ENCODE data around the gene SLC25A48. TPM values are rescaled to one million over a fixed set of nuclear protein-coding genes. Genes with fewer than 3 reads are reported as not detected.
"Not testable (repeated sequence)": the region's sequence is repeated elsewhere in the genome, so short reads cannot be mapped to it uniquely, and the experiment has no call there.

SLC25A48 gene
- total and polyA plus RNA-seq, 5 experiments from 2014 or later = not detected

DNA sequence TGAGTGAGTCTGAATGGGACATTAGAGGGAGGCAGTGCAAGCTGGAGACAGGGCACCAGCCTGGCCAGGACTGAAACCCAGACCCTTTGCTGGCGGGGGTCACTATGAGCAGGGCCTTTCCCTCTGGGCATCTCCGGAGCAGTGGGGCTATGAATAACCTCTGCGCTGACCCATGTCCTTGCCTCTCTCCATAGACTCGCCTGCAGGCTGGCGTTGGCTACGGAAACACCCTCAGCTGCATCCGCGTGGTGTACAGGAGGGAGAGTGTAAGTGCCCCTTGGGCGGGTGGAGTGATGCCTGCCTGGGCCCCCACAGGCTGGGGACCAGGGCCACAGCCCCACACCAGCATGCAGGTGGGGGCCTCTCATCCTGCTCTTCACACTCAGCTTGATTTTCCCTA is 15.8 kb downstream of the SLC25A48 start:
- Mint-ChIP-seq H3K9me3 (peaks cover 0 to 2% (median 0%) of the 10 kb centered on the region in 9 donors), H3K4me3 (no peak overlapping the region), H3K27ac (no peak overlapping the region), H3K27me3 (peaks cover 0 to 12% (median 1%) of the 10 kb centered on the region in 5 donors), H3K36me3 (no peaks in the 10 kb centered on the region), H3K4me1 (peaks cover 0 to 2% (median 0%) of the 10 kb centered on the region in 4 donors)
- no peak for DNase-seq
- no peak for ATAC-seq
- POLR2A ChIA-PET = no interaction called here

DNA sequence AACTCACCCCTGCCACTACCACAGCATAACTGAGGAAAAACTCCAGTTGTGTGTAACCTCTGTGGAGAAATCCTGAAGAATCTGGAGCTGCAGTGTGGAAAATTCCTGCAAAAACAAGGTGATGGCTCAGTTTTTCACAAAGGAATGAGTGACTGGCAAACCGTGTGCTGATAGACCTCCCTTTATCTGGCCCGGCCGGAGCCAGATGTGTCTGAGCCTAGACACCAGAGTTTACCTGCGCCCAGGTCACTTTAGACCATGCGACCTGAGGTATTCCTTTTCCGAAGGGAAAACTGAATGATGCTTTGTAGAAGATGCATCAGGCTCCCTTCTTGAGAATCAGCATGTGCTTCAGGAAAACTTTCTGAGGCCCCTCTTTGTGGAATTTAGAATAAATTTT is 16.2 kb downstream of the SLC25A48 start:
- peaks cover 0 to 2% (median 0%) of the 10 kb centered on the region in 4 donors for H3K4me1 Mint-ChIP-seq
- peaks cover 0 to 2% (median 0%) of the 10 kb centered on the region in 9 donors for H3K9me3 Mint-ChIP-seq
- no peaks in the 10 kb centered on the region for H3K36me3 Mint-ChIP-seq
- DNase-seq (no peak), ATAC-seq (no peak)
- no peak overlapping the region for H3K27ac Mint-ChIP-seq
- H3K4me3 Mint-ChIP-seq = no peak overlapping the region
- POLR2A ChIA-PET = no interaction called here
- peaks cover 0 to 12% (median 1%) of the 10 kb centered on the region in 5 donors for H3K27me3 Mint-ChIP-seq

DNA sequence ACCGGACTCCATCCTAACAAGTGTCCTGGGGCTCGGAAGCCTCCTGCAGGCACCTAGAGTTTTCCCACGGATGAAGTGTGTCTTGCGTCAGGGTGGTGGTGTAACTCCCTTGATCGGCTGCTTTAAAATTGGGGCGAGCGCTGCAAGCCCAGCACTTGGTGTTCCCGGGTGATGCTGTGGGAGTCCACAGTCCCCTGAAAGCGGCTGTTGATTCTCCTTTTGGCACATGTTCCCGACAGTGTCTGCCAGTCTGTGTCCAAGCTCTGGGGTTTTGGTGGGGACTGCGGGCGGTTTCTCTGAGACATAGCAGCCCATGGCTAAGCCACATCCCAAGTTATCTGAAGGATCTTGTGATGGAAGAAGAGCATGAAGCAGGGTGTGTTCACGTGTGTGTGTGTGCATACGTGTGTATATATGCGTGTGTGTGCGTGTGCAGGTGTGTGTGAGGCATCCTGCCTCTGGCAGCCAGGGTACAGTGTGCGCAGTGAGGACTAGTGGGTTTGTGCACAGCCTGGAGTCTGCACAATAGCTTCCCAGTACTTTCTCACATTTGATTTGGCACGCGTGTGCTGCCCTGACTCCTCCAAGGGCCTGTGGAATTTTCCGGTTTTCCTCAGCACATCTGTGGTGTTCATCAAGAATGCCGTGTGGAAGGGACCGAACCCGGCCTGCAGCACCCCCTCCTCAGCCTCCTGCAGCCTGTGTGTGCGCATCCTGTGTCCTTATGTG is 16.9 kb downstream of the SLC25A48 start:
- H3K4me3 Mint-ChIP-seq = no peak overlapping the region
- peaks cover 0 to 2% (median 0%) of the 10 kb centered on the region in 9 donors for H3K9me3 Mint-ChIP-seq
- peaks cover 0 to 2% (median 0%) of the 10 kb centered on the region in 4 donors for H3K4me1 Mint-ChIP-seq
- POLR2A ChIA-PET = no interaction called here
- H3K36me3 Mint-ChIP-seq = no peaks in the 10 kb centered on the region
- H3K27me3 Mint-ChIP-seq = peaks cover 0 to 15% (median 1%) of the 10 kb centered on the region in 5 donors
- ATAC-seq = no peak
- no peak overlapping the region for H3K27ac Mint-ChIP-seq
- DNase-seq = no peak

DNA sequence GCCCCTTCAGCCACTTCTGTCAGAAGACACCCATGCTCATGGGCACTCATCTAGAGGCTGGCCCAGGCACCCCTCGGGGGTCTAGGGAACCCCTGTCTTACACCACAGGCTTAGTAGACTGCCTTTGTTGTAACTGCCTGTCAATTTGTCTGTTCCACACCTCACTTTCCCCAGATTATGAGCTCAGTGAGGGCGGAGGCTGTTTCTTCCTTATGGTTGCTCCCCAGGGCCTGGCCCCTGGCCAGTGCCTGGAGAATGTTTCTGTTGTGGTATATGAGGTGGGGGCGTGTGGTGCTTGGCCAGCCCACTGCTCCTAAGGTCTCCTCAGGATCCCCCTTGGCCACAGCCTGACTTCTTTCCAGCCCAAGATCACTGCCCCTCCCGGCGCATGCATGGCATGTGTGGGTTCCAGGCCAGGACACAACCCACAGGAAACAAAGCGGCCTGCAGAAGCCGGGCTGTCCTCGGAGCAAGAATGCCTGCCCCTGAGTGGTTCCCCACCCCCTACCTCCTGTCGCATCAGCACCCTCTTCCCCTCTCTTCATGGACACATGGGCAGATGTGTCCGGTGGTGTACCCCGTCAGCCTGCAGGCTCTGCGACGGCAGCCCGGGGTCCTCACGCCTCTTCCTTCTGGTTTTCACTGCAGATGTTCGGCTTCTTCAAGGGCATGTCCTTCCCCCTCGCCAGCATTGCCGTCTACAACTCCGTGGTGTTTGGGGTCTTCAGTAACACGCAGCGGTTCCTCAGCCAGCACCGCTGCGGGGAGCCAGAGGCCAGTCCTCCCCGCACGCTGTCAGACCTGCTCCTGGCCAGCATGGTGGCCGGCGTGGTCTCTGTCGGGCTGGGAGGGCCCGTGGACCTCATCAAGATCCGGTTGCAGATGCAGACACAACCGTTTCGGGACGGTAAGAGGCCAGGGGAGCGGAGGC is 17.7 kb downstream of the SLC25A48 start:
- Mint-ChIP-seq H3K36me3 (no peaks in the 10 kb centered on the region), H3K27ac (no peak overlapping the region), H3K4me1 (peaks cover 0 to 2% (median 0%) of the 10 kb centered on the region in 4 donors), H3K27me3 (peaks cover 0 to 16% (median 1%) of the 10 kb centered on the region in 5 donors), H3K9me3 (peaks cover 0 to 2% (median 0%) of the 10 kb centered on the region in 9 donors), H3K4me3 (no peak overlapping the region)
- no peak for DNase-seq
- ATAC-seq = no peak
- POLR2A ChIA-PET = no interaction called here

DNA sequence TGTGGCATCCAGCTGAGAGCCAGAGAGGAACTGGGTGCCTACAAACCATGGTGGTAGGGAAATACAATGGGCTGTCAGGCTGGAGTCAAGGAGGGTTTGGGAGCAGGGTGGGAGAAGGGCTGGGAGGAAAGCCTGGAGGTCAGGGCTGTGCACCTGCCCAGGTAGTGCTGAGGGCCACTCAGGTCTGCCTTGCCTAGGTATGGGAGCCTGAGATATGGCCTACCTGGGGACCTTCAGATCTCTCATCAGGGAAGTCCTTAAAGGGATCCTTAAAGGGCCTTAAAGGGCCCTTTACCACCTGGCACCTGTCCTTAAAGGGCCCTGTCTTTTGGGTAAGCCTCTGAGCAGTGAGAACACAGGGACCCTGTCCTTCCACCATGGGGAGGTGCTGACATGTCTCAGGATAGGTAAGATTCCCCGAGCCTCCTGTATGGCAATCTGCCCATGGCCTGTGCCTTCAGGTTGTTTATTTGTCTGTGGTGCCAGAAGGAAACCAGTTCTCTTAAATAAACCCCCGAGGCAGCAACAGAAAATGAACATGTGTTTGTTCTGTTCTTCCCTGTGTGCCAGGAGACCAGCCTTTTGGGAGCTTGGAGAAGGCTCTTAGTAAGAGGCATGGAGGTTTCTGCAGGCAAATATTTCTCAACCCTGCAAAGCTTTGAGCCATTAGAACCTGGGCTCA is 23.3 kb downstream of the SLC25A48 start:
- H3K9me3 Mint-ChIP-seq = no peaks in the 10 kb centered on the region
- POLR2A ChIA-PET = no interaction called here
- H3K27me3 Mint-ChIP-seq = peaks cover 3 to 22% (median 8%) of the 10 kb centered on the region in 5 donors
- no peaks in the 10 kb centered on the region for H3K36me3 Mint-ChIP-seq
- H3K27ac Mint-ChIP-seq = no peak overlapping the region
- no peak for ATAC-seq
- no peak overlapping the region for H3K4me3 Mint-ChIP-seq
- no peak for DNase-seq
- no peaks in the 10 kb centered on the region for H3K4me1 Mint-ChIP-seq

DNA sequence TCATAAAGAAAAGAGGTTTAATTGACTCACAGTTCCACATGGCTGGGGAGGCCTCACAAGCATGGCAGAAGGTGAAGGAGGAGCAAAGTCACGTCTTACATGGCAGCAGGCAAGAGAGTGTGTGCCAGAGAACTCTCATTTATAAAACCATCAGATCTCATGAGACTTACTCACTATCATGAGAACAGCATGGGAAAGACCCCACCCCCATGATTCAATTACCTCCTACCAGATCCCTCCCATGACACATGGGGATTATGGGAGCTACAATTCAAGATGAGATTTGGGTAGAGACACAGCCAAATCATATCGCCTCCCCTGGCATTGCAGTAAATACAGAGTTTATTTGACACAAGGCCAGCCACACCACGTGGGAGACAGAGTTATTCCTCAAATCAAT is 24.7 kb downstream of the SLC25A48 start:
- ATAC-seq, H3K4me1 Mint-ChIP-seq, H3K9me3 Mint-ChIP-seq, H3K4me3 Mint-ChIP-seq, H3K27ac Mint-ChIP-seq, DNase-seq, POLR2A ChIA-PET, H3K36me3 Mint-ChIP-seq: not testable (repeated sequence)
- H3K27me3 Mint-ChIP-seq = peaks cover 3 to 26% (median 13%) of the 10 kb centered on the region in 5 donors

DNA sequence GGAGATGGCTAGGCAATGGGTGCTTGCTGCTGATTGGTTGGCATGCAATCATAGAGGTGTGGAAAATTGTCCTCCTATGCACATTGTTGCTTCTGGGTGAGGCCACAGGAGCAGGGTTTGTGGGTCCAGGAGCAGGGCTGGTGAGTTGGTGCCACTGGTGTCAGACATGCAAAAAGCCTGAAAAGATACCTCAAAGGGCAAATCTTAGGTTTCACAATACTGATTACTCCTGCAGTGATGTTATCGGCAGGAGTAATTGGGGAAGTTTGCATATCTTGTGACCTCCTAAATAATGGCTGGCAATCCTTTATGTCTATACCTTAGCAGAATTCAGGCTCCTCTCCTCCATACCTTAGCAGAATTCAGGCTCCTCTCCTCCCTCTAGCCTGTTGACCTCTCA is 25.2 kb downstream of the SLC25A48 start:
- ATAC-seq = no peak
- peaks cover 3 to 26% (median 13%) of the 10 kb centered on the region in 5 donors for H3K27me3 Mint-ChIP-seq
- DNase-seq = no peak
- H3K9me3 Mint-ChIP-seq = no peaks in the 10 kb centered on the region
- H3K36me3 Mint-ChIP-seq = no peaks in the 10 kb centered on the region
- H3K27ac Mint-ChIP-seq = no peak overlapping the region
- POLR2A ChIA-PET = no interaction called here
- H3K4me1 Mint-ChIP-seq = no peaks in the 10 kb centered on the region
- no peak overlapping the region for H3K4me3 Mint-ChIP-seq

DNA sequence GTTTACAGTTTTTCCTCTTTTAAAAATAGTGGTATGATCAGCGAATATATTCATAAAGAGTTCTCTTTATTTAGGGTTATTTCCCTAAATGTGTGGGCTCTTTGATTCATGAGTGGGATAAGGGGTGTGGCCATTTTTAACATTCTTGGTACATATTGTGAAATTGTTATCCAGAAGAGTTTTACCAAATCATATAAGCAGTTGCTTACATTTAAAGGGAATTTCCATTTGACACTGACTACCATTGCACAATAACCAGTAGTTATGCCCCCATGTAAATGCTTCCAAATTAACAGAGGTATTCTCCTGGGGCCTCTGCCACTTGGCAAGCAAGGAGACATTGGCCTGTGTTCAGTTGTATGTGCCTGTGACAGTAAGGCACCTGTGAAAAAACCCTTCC is 27.2 kb downstream of the SLC25A48 start:
- DNase-seq (no peak), ATAC-seq (no peak)
- H3K36me3 Mint-ChIP-seq = no peaks in the 10 kb centered on the region
- no peak overlapping the region for H3K4me3 Mint-ChIP-seq
- H3K27ac Mint-ChIP-seq = no peak overlapping the region
- POLR2A ChIA-PET = no interaction called here
- peaks cover 3 to 18% (median 13%) of the 10 kb centered on the region in 5 donors for H3K27me3 Mint-ChIP-seq
- H3K9me3 Mint-ChIP-seq = no peaks in the 10 kb centered on the region
- no peaks in the 10 kb centered on the region for H3K4me1 Mint-ChIP-seq

DNA sequence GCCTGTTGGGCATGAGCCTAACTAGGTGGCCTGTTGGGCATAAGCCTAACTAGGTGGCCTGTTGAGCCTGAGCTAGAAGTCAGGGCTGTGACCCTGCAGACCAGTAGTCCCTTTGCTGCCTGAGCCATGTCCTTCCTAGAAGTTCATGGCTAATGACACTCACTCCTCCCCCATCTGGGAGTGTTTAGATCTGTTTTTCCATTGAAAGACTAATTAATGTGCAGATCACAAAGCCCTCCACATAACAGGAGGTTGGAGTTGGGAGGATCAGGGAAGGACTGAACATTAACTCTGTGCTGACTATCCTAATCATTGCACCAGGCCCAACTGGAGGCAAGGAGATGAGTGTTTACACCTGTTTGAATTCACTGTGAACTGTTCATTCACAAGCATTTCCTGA is 27.6 kb downstream of the SLC25A48 start:
- ATAC-seq = no peak
- Mint-ChIP-seq H3K4me3 (no peak overlapping the region), H3K27me3 (peaks cover 3 to 18% (median 12%) of the 10 kb centered on the region in 5 donors), H3K36me3 (no peaks in the 10 kb centered on the region), H3K4me1 (no peaks in the 10 kb centered on the region), H3K27ac (no peak overlapping the region), H3K9me3 (no peaks in the 10 kb centered on the region)
- POLR2A ChIA-PET = no interaction called here
- DNase-seq = no peak

DNA sequence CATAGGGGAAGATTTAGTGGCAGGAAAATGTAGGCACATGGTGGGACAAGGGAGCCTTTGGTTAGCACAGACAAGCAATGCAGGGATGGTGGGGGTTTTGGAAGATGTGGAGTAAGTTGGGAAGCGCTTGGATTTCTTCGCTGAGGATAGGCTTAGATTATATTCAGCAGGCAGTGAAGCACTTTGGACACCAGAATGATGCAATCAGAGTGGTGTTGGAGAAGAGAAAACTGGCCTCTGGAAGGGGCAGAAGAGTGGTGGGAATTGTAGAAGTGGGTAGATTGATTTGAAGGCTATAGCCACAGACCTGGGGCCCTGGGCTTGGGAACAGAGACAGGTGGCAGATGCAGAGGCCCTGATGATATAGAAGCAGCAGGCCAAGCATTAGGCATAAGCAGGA is 28.3 kb downstream of the SLC25A48 start:
- H3K27ac Mint-ChIP-seq = no peak overlapping the region
- H3K4me1 Mint-ChIP-seq = no peaks in the 10 kb centered on the region
- POLR2A ChIA-PET = no interaction called here
- ATAC-seq (no peak), DNase-seq (no peak)
- no peaks in the 10 kb centered on the region for H3K9me3 Mint-ChIP-seq
- H3K4me3 Mint-ChIP-seq = no peak overlapping the region
- H3K27me3 Mint-ChIP-seq = peaks cover 0 to 18% (median 12%) of the 10 kb centered on the region in 5 donors
- H3K36me3 Mint-ChIP-seq = no peaks in the 10 kb centered on the region

DNA sequence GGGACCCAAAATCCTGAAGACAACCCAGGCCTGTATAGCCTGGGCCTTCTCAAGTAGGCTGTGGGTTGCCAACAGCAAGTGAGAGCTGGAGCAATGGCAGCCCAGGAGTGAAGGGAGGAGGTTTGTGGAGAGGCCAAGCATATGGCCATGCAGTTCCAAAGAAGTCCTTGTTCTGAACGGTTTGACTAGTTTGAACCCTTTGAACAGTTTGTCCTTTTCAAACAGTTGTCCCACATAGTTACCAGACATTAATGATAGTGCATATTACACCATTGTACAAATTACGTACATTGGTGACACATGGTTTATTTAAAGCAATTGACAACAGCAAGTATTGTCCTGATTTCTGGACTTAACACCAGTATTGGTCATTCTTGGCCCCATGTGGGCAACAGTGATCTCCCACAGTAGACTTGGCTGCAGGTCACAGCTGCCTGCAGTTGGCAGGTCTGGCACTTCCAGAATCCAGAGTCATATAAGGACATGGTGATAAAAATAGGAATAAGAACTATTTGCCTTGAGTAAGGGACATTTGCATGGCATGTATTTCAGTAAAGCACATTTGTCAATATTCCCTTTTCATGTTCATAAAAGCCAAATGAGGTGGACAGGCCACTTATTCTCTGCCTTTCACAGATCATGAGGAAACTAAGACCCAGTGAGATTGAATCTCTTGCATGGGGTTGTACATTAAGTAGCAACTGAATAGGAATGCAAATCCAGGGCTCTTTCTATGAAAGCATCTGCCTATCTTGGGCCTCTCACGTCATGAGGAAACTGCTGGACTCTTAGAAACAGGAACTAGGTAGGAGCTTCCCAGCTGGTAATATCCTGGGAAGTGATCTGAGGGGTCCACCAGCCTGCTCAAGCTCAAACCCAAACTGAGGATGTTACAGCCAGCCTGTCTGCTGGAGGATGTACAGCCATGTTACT is 30.3 kb downstream of the SLC25A48 start:
- POLR2A ChIA-PET = no interaction called here
- DNase-seq (no peak), ATAC-seq (no peak)
- Mint-ChIP-seq H3K9me3 (no peaks in the 10 kb centered on the region), H3K4me1 (no peaks in the 10 kb centered on the region), H3K27me3 (peaks cover 0 to 15% (median 8%) of the 10 kb centered on the region in 5 donors), H3K36me3 (no peaks in the 10 kb centered on the region), H3K27ac (no peak overlapping the region), H3K4me3 (no peak overlapping the region)

DNA sequence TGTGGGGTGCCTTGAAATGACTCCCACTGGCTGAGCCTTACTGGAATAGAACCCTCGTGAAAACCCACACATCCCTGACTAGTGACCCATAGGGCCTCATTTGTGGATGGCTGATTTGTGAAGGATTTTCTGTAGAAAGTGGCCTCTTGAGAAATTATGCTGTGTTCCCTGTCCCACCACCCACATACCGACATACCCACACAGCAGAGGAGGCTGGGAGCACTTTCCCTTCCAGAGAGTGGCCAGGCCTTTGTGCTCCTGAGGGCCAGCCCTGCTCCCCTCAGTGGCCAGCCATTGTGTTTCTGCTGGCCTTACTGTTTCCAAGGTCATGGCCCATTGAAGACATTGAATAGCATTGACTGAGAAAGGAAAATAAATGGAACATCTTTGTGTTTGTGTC is 31.6 kb downstream of the SLC25A48 start:
- no peak for ATAC-seq
- H3K27me3 Mint-ChIP-seq = peaks cover 0 to 18% (median 4%) of the 10 kb centered on the region in 5 donors
- H3K4me3 Mint-ChIP-seq = no peak overlapping the region
- H3K36me3 Mint-ChIP-seq = no peaks in the 10 kb centered on the region
- no peak overlapping the region for H3K27ac Mint-ChIP-seq
- POLR2A ChIA-PET = no interaction called here
- no peaks in the 10 kb centered on the region for H3K4me1 Mint-ChIP-seq
- no peak for DNase-seq
- H3K9me3 Mint-ChIP-seq = no peaks in the 10 kb centered on the region
